A172 (cell line): ENCODE results near the gene SIX1. TPM values are rescaled to one million over a fixed set of nuclear protein-coding genes. Genes with fewer than 3 reads are reported as not detected.
A peak's percentile ranks its signal among the peaks of the same experiment; 100 is the strongest.

ENCODE experiments used
- DNase-seq: peaks from one replicate; pipeline ENCODE4 v3.0.0-alpha.2; 2015; ENCODE audit warnings: low spot score
- total RNA-seq: library from RNA; depleted of rRNA; stranded (reverse); fragments of >200 nt; shearing (Covaris generic); gene quantifications from 2 replicates; pipeline ENCODE4 v1.2.3, GENCODE V29; 2014; rRNA removed

SIX1 gene
- 1.4 and 3.2 TPM in 2 replicates for total RNA-seq

DNA sequence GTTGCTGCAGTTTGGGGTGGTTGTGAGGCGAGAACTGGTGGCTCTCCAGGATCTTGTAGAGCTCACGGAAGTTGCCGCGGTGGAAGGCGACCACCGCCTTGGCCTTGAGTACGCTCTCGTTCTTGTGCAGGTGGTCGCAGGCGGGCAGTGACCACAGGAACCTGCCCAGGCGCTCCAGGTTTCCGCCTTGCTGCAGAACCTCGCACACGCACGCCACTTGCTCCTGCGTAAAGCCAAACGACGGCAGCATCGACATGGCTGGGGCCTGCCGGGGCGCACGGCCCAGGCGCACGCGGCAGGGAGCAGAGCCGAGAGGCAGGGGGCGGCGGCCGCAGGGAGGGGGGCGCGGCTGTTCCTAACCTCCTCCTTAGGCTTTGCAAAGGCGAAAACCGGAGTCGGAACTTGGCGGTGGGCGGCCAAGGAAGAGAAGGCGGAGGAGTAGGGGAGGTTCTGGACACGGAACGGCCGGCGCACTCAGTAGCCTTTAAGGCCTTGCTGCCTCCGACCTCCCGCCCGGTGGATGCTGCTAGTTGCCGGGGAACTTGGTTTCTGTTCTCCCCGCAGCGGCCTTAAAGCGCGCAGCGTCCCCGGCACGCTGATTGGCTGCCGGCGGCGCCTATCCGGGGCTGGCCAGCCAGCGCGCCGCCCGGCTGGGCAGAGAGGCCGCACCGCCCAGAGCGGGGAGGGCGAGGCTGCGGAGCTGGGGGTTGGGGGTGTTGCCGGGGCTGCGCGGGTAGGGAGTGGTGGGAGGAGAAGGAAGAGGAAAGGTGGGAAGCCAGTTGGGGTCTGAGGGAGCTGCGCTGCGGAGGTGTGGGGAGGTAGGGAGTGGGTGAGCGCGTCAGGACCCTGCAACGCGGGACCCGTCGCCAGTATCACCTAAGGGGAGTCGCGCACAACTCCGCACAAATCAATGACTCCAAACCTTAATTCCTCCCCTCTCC, at the start of gene SIX1:
Gene SIX1 (minus strand): TSS at position 544 of the 941 bp plus-strand sequence. CDS start 288 bp downstream, at position 256.
- DNase-seq, result peak; percentile 53

DNA sequence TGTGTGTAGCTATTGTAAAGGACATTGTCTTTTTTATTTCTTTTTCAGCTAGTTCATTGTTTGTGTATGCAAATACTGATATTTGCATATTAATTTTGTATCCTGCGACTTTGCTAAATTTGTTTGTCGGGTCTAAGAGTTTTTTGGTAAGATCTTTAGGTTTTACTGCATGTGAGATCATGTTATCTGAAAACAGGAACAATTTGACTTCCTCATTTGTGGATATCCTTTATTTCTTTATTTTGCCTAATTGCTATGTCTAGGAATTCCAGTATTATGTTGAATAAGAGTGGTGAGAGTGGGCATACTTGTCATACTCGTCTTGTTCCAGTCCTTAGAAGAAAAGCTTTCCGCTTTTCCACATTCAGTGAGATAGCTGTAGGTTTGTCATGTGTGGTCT, 46.0 kb upstream of the SIX1 start:
- DNase-seq, result no peak

DNA sequence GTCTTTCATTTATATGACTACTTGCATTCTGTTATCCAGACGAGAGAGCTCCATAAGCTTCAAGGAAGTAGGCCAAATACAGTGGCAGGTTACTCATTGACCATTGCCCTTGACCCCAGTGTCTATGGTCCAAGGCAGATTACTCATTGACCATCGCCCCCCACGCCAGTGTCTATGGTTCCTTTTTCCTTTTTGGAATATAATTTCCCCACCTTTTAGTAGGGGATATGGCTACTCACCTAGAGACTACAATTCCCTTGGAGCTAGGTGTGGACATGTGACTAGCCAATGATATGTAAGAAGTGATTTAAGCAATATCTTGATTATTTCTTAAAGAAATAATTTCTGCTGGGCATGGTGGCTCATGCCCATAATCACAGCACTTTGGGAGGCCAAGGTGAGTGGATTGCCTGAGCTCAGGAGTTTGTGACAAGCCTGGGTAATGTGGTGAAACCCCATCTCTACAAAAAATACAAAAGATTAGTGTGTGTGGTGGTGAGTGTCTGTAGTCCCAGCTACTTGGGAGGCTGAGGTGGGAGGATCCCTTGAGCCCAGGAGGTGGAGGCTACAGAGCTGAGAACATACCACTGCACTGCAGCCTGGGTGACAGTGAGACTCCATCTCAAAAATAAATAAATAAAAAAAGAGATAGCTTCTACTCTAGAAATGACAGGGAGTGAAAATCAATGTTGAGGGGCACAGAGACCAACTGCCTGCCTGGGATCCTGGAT, 42.3 kb upstream of the SIX1 start:
- no peak for DNase-seq

DNA sequence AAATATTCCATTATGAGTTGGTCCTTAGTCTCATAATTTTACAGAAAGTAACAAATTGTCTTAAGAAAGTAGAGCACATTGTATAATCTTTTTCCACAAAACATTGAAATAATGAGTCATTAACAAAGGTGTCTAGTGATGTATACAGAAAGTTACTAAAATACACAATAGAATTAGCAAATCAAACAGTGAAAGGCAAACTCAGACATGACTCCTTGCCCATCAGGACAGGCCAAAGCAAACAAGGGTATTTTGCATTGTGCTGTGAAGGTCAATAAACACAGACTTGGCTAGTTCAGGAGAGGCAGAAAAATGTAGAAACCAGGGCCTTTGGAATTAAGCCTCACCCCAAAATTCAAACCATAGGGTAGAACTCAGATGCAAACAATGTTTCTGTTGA, 37.6 kb upstream of the SIX1 start:
- DNase-seq, result no peak

DNA sequence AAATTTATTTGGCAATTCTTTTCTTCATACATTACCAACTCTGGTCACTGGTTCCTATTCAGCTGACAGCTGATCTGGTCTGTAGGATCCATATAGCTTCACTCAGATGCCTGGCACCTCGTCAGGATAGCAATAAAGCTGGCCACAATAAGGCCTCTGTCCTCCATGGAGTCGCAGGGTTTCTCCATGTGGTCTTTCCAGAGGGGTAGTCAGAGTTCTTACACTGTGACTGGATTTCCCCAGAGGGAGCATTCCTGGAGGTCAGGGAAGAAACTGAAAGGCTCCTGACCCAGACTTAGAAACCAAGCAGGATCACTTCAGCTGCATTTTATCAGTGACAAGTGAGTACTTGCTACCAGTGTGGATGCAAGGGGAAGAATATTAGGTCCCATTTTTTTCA, 34.9 kb upstream of the SIX1 start:
- no peak for DNase-seq

DNA sequence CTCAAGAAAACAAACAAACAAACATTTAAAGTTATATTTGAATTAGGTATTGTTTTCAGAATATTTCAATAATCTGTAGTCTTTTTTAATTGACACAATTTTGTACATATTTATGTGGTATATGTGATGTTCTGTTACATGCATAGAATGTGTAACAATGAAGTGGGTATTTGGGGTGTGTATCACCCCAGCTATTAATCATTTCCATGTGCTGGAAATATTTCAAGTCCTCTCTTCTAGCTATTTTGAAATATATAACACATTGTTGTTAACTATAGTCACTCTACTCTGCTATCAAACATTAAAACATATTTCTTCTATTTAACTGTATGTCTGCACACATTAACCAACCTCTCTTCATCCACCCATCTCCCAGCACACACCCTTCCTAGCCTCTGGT, 32.0 kb upstream of the SIX1 start:
- DNase-seq, result no peak

DNA sequence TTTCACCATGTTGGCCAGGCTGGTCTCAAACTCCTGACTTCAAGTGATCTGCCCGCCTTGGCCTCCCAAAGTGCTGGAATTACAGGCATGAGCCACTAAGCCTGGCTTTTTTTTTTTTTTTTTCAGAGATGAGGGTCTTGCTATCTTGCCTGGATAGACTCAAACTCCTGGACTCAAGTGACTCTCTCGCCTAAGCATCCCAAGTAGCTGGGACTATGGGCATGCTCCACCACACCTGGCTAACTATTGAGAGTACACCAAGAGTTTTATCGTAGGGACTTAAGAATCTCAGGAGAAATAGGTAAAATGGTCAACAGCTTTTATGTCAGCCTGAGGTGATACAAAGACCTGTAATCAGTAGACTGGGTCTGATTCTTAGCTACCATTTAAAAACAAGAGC, 31.2 kb upstream of the SIX1 start:
- no peak for DNase-seq

DNA sequence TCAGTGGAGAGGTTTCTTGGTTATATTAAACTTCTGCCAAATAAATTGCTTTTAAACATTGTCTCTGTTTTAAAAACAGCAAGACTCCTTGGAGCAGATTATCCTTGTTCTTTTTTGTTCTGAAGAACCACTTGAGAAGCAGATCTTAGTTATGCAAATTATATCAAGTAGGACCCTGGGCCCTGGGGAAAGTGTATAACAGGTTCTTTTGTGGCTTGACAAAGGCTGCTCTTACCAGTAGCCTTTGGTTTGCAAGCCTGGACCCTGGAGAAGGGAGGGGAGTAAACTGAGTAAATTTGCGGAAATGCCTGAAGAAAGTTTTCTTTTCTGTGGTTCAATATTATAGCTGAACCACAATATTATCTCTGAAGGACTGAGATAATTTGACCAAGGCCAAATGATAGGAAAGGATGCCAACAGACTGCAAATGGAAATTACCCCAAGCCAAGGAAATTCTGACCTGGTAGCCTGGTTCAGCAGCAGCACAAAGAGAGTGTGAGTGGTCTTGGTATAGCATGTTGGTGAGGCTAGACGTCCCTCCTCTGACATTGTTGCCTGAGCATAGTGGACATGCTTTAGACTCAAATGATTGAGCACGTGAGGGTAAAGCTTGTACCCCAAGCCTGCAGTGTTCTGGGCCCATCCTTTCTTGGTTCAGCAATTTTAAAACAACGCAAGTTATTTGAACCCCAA, 30.4 kb upstream of the SIX1 start:
- DNase-seq, result no peak

DNA sequence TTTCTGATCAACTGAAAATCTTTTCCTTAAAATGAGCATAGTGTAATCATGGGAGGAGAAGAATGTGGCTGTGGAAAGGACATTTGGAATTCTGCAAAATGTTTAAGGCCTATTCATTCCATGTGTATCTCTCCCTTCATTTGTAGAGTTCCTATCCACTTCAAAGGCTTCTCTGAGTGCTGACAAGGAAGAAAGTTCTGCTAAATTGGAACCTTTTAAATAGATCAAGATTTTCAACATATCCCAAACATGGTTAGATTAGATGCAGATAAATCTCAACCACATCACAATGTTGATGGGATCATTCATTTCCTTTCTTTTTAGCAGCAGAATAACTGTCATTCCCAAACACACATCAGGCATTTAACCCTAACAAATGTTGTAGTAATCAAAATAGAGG, 28.4 kb upstream of the SIX1 start:
- no peak for DNase-seq

DNA sequence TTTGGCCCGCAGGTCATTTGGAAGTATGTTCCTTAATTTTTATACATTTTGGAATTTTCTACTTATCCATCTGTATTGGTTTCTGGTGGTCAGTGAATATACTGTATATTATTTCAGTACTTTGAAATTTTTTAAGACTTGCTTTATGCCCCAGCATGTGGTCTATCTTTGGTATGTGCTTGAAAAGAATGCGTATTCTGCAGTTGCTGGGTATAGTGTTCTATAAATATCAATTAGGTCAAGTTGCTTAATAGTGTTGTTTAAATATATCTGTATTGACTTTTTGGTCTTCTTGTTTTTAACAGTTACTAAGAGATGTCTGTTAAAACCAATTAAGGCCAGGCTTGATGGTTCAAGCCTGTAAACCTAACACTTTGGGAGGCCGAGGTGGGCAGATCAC, 21.7 kb upstream of the SIX1 start:
- no peak for DNase-seq

DNA sequence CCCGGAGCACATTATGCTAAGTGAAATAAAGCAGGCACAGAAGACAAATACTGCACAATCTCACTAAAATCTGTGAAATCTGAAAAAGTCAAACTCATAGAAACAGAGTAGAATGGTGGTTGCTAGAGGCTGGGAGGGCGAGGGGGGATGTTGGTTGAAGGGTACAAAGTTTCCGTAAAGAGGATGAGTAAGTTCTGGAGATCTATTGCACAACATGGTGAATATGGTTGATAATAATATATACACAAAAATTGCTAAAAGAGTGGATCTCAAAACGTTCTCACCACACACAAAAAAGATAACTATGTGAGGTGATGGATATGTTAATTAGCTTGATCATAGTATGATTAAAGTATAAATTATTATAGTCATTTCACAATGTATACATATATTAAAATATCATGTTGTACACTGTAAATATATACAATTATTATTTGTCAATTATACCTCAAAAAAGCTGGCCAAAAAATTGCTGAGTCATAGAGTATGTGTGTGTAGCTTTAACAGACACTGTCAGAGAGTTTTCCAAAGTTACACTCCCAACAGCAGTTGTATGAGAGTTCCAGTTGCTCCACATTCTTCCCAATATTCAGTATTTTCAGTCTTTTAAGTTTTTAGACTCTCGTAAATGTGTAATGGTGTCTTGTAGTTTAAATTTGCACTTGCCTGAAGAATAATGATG, 19.3 kb upstream of the SIX1 start:
- DNase-seq, result no peak

DNA sequence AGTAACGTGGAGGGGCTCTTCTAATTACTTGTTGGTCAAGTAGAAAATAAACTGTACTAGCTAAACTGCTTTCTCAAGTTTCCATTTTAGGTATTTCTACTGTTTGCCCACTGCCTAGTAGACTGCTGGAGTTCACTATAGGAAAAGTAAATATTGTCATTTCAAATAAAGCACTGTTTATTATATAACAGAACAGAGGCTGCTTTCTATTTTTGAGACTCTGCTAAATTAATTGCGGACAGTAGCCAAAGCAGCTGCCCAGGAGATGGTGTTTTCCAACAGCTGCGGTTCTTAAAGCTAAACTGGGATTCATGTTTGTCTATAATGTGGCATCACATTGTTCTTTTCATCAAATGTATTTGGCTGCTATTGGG, 15.9 kb upstream of the SIX1 start:
- no peak for DNase-seq

DNA sequence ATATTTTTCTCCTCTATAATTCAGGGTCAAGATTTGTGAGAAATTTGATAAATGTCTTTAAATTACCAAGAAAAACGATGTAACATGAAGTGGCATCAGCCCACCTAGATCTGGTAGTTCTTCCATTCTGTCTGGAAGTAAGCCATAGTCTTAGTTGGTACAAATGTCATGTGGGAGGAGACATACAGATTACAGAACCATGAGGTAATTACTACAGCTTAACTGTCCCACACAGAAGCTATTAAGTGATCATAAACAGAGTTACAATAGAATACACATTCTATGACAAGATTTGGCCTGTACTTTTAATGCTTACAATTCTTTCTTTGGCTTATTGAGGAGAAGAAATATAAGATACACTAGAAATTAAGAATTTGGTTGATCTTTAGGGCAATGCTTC, 13.7 kb upstream of the SIX1 start:
- no peak for DNase-seq

DNA sequence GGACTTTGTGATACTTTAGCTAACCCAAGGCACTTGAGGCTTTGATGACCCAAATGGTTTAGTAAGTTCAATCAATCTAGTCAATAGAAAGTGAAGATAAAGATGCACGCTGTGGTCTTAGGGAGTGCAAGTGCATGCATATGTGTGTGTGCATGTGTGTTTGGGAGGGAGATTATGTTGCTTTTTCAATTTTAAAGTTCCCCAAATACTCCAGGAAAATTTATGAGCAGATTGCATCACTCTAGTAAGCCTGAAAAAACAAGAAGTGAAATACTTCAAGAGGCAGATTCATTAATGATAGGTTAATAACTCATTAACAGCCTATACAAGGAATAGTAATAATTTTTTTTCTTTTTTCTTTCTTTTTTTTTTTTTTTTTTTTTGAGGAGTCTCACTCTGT, 12.4 kb upstream of the SIX1 start:
- DNase-seq, result no peak

DNA sequence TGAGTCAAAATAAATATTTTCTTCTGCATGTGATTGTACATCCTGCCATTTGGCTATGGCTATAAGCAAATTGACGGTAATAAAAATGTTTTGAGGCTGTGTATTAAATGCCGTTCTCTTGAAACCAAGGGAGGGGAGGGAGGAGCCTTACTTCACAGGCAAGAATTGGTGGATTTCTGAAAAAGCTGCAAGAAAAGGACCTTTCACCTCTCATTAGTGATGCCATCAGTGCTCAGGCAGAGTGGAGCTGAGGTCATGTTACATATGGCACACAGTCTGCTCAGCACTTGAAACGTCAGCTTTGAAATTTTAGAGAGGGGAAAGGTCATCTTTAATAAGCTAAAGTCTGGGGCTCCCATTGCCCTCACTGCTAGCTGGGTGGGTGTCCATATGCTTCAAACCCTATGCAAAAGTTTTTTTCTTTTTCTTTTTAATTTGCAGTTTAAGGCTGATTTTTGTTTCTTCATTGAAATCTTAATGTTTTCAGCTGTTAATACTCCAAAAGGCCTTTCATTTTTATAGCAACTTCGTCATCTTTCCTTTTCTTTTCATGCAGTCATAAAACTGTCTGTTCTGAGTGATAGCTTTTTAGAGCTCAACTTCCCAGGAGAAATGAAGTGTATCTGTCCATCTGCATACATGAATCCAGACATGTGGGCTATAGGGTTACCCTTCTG, 9.8 kb upstream of the SIX1 start:
- DNase-seq, result no peak

DNA sequence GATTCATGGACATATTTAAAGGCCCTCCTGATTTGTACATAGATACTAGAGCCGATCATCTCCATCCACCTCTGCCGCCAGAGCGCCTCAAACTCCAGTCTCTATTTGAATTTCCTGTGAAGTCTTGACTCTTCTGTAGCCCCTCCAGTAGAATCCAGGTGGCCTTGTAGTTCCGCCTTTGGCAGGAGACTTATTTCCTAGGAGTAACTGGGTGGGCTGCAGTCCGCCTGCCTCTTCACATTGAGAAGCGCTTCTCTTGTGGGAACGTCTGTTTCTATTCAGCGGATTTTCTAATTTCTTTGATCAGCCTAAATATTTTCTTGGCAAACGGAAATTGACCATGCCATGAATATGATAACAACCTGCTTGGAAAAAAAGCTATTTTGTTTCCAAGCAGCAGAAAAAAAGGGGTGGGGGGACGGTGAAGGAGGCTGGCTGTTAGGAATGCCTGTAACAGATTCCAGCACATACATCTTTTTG, 9.0 kb upstream of the SIX1 start:
- no peak for DNase-seq

DNA sequence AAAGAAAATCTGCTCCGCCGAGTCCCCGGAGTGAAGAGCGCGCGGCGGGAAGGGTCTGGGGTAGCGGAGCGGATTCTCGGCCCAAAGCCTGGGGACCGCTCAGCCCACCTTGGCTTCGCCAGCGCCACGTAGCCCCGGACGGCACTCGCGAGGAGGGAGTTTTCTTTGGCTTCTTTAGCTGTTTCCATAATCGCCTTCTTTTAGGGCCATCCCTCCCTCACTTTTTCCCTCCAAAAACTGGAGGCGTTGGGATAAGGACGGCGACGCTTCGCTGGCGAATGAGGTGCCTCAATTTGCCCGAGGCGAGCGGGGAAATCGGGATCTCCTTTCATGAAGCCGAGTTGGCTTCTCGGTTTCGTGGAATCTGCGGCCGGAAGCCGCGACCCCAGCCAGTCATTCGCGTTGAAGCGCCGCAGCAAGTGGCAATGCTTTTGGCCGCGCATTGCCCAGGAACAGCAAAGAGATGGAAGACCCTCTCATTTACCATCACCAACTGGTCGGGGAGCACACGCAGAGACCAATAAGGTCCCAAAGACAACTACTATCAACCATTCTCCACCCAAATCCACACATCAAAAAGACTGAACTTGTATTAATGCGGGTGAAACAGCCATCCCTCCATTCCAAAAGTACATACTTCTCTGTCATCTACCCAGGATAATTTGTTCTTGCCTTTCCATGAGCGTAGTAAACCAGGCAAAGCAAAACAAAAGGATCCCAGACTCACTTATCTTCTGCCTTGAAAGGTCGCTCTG, 8.4 kb upstream of the SIX1 start:
- no peak for DNase-seq

DNA sequence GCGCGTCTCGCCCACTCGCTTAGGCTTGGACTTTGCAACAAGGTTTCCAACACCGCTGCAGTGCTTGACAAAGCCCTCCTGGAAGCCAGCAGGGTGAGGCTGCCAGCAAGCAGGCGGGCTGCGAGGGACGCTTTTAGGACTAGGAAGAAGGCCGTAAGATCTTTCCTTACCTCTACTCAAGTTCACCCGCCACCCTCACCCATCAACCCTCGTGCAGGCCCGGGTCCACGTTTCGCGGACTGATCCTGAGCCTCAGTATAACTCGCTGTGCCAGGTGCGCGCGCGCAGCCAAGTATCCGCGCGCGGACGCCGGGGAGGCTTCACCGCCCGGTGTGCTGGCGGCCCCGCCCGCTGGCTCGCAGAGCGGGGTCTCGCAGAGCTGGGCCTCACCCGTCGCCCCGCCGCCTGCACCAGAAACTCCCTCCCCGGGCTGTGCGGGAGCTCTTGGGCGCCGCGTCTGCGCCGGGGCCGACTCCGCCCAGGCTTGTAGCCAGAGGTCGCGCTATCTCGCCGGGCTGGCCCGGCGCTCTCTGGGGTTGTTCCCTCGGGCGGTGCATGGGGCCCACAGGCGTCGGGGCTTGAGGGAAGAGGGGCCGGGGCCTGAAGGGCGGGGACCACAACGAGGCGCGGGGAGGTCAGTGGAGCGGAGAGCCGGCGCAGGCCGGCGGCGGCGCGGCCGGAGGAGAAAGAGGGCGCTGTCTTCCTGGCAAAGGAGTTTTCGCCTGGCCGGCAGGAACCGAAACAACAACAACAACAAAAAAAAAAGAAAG, 7.6 kb upstream of the SIX1 start:
- no peak for DNase-seq

DNA sequence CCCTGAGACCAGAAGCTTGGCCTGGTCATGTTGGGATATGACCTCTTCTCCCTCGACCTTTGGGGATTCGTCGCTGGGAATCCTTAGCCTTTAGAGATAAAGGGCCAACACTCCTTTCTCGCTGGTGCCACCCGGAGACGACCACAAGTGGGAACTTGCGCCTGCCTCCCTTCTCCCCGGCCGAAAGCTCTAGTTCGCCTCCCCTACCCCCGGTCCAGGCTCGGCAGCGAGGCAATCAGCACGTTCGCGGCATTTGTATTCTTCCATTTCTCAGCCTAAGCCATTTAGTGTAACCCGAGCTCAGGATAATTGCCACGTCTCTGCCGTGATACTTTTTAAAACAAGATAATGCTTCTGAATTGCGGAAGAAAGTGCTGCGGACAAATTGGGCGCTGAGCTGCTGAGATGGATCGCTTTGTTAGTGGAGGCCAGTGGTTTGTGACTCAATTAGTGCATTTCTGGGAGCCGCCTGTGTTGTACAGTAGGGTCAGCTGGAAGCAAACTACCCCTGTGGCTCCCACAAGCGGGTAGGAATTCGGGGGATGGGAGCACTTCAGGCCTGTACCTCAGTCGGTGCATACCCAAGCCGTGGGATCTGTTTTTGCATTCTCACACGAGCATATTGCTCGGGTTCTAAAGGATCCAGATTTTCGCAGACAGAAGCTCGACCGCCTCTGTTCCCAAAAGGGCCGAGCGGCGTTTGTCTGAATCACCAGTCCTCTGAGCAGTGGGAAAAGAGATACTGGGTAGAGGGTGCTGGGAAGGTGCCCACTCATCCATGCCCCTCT, 6.8 kb upstream of the SIX1 start:
- no peak for DNase-seq
